ENCODE results near the gene SKAP2.
A peak's percentile ranks its signal among the peaks of the same experiment; 100 is the strongest.

Gene SKAP2

GRCh38 chr7:26864309-26865093 lies at the start of gene SKAP2:
Gene SKAP2 (minus strand): TSS chr7:26864590. CDS start chr7:26864429, 161 bp downstream.
- DNase-seq: peak; percentile 97

- DNase-seq: no peak
These were observed 48.6 kb upstream of the SKAP2 start for GRCh38 chr7:26912933-26913536.

- no peak for DNase-seq
These were observed 47.9 kb upstream of the SKAP2 start for GRCh38 chr7:26912338-26912737.

GRCh38 chr7:26910221-26910620 lies 45.8 kb upstream of the SKAP2 start:
- DNase-seq: no peak

GRCh38 chr7:26900251-26900650 lies 35.9 kb upstream of the SKAP2 start:
- no peak for DNase-seq

GRCh38 chr7:26899519-26899918 lies 35.1 kb upstream of the SKAP2 start:
- DNase-seq: no peak

- DNase-seq: no peak
These were observed 34.5 kb upstream of the SKAP2 start for GRCh38 chr7:26898891-26899290.

GRCh38 chr7:26897928-26898327 lies 33.5 kb upstream of the SKAP2 start:
- DNase-seq: no peak

GRCh38 chr7:26891400-26892350 lies 27.3 kb upstream of the SKAP2 start:
- DNase-seq: no peak

- DNase-seq: no peak
These were observed 16.5 kb upstream of the SKAP2 start for GRCh38 chr7:26880852-26881251.

GRCh38 chr7:26879671-26880070 lies 15.3 kb upstream of the SKAP2 start:
- DNase-seq: no peak

GRCh38 chr7:26868841-26869495 lies 4.6 kb upstream of the SKAP2 start:
- no peak for DNase-seq

GRCh38 chr7:26865094-26865388 lies 651 bp upstream of the SKAP2 start:
- no peak for DNase-seq

GRCh38 chr7:26863518-26864308 lies 677 bp downstream of the SKAP2 start:
- peak; percentile 69 for DNase-seq

GRCh38 chr7:26862834-26863233 lies 1.6 kb downstream of the SKAP2 start:
- no peak for DNase-seq

- peak; percentile 33 for DNase-seq
These were observed 3.3 kb downstream of the SKAP2 start for GRCh38 chr7:26861050-26861449.

- peak; percentile 88 for DNase-seq
These were observed 4.0 kb downstream of the SKAP2 start for GRCh38 chr7:26860361-26860760.

GRCh38 chr7:26859720-26860119 lies 4.7 kb downstream of the SKAP2 start:
- DNase-seq: no peak

- no peak for DNase-seq
These were observed 5.7 kb downstream of the SKAP2 start for GRCh38 chr7:26858735-26859134.

GRCh38 chr7:26858241-26858715 lies 6.1 kb downstream of the SKAP2 start:
- no peak for DNase-seq

GRCh38 chr7:26857506-26858240 lies 6.7 kb downstream of the SKAP2 start:
- no peak for DNase-seq

- DNase-seq: no peak
These were observed 7.3 kb downstream of the SKAP2 start for GRCh38 chr7:26857170-26857505.
